Effector memory CD4-positive, alpha-beta T cell (primary cell): ENCODE data around the gene NAA16.

ENCODE experiments used
- DNase-seq, 3 donors: peaks; one replicate each; pipeline ENCODE4 v3.0.0-alpha.2; 2020
- H3K27ac ChIP-seq: 2 replicates; pipeline ENCODE4 v1.7.0; 2013; ENCODE audit warnings: mild to moderate bottlenecking, low read length, moderate library complexity; ENCODE audit not compliant: insufficient read depth, poor library complexity, severe bottlenecking
- H3K27me3 ChIP-seq: replicated peaks from 2 replicates; pipeline ENCODE4 v1.7.0; 2013; ENCODE audit warnings: mild to moderate bottlenecking, low read length; ENCODE audit not compliant: insufficient read depth, control insufficient read depth, poor library complexity, severe bottlenecking
- H3K36me3 ChIP-seq: 2 replicates; pipeline ENCODE4 v1.7.0; 2013; ENCODE audit warnings: mild to moderate bottlenecking, low read length, moderate library complexity; ENCODE audit not compliant: control insufficient read depth, insufficient read depth
- H3K4me1 ChIP-seq: 2 replicates; pipeline ENCODE4 v1.7.0; 2013; ENCODE audit warnings: low read length, mild to moderate bottlenecking; ENCODE audit not compliant: control insufficient read depth, insufficient read depth, poor library complexity, severe bottlenecking
- H3K4me3 ChIP-seq: 2 replicates; pipeline ENCODE4 v1.7.0; 2013; ENCODE audit warnings: low read length, low read depth, mild to moderate bottlenecking; ENCODE audit not compliant: insufficient read depth, poor library complexity, severe bottlenecking
- H3K9me3 ChIP-seq: 2 replicates; pipeline ENCODE4 v1.7.0; 2013; ENCODE audit warnings: mild to moderate bottlenecking, low read length, moderate library complexity; ENCODE audit not compliant: control insufficient read depth

The NAA16 gene

GRCh38 chr13:41315443-41316047 lies 4.5 kb downstream of the NAA16 start:
- H3K9me3 ChIP-seq: no peaks in the 10 kb centered on the region
- DNase-seq: no peak
- no peaks in the 10 kb centered on the region for H3K27me3 ChIP-seq
- H3K27ac ChIP-seq: no peak overlapping the region
- peaks cover 23% of the 10 kb centered on the region for H3K4me1 ChIP-seq
- no peak overlapping the region for H3K4me3 ChIP-seq
- peaks cover 3% of the 10 kb centered on the region for H3K36me3 ChIP-seq

- H3K4me3 ChIP-seq: no peak overlapping the region
- DNase-seq: no peak
- no peaks in the 10 kb centered on the region for H3K9me3 ChIP-seq
- no peaks in the 10 kb centered on the region for H3K27me3 ChIP-seq
- H3K27ac ChIP-seq: no peak overlapping the region
- H3K4me1 ChIP-seq: peaks cover 23% of the 10 kb centered on the region
- no peaks in the 10 kb centered on the region for H3K36me3 ChIP-seq
Observed at GRCh38 chr13:41317243-41317642, 6.2 kb downstream of the NAA16 start.

DNA sequence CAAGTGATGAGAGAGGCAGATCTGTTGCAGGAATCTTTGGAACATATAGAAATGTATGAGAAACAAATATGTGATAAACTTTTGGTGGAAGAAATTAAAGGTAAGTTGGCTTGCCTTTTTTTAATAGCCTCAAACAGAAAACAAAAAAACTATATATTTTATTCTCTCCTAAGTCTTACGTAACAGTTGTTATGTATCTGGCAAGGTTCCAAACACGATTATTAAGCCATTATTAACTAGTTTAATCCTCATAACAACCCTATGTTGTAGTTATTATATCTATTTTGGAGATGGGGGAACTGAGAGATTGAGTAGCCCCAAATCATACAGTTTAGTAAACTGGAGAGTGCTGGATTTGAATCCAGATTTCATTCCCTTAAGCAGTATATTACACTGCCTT lies 14.7 kb downstream of the NAA16 start:
- no peaks in the 10 kb centered on the region for H3K27me3 ChIP-seq

DNA sequence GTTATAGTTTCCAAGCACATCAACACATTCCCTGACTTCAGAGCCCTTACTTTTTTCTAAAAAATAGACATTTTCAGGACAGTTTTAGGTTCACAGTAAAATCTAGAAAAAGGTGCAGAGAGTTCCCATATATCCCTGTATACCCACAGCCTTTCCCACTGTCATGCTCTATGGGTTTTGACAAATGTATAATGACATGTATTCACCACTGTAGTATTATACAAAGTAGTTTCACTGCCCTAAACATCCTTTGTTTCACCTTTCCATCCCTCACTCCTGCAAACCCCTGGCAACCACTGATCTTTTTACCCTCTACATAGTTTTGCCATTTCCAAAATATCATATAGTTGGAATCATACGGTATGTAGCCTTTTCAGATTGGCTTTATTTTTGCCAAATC lies 15.6 kb downstream of the NAA16 start:
- Histone ChIP-seq H3K27ac (no peak overlapping the region), H3K4me3 (no peak overlapping the region), H3K9me3 (no peaks in the 10 kb centered on the region), H3K27me3 (no peaks in the 10 kb centered on the region), H3K36me3 (peaks cover 5% of the 10 kb centered on the region), H3K4me1 (peaks cover 4% of the 10 kb centered on the region)
- DNase-seq: no peak

More for the DNA sequence above, 14.7 kb downstream of the NAA16 start:
- Histone ChIP-seq H3K4me1 (peaks cover 4% of the 10 kb centered on the region), H3K27ac (no peak overlapping the region), H3K9me3 (no peaks in the 10 kb centered on the region), H3K4me3 (no peak overlapping the region), H3K36me3 (peaks cover 5% of the 10 kb centered on the region)
- no peak for DNase-seq

DNA sequence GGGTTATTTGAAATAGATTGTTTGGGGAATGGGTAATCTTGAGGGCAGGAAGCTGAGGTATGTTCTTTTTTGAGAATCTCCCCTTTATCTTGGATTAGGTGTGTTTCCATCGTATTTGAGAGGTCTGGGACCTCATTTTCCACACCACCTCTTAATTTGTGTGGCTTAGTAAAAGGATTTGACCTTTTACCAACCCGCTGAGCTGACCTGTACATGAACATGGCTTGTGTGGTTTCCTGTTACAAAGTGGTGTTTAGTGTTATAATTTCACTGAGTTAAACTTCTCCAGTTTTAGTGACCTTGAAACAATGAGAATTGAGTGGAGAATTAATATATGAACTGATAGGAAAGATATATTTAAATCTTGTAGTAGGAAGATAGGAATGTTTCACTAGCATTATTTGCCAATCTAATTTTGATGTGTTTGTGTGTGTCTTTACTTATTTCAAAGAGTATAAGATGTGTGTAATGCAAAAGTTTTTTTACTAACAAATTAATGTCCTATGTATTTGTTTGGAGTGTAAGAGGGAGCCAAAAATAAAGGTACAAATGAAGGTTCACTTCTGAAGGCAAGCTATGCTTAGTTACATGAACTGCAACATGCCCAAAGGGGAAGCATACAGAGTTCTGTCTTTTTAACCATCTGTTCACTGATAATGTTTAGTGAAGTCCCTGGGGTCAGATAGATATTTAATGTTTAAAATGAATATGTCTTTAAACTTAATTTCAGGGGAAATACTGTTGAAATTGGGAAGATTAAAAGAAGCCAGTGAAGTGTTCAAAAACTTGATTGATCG lies 17.1 kb downstream of the NAA16 start:
- Histone ChIP-seq H3K4me3 (no peak overlapping the region), H3K27ac (no peak overlapping the region), H3K4me1 (peaks cover 4% of the 10 kb centered on the region), H3K9me3 (no peaks in the 10 kb centered on the region), H3K27me3 (no peaks in the 10 kb centered on the region), H3K36me3 (peaks cover 12% of the 10 kb centered on the region)
- DNase-seq: no peak

DNA sequence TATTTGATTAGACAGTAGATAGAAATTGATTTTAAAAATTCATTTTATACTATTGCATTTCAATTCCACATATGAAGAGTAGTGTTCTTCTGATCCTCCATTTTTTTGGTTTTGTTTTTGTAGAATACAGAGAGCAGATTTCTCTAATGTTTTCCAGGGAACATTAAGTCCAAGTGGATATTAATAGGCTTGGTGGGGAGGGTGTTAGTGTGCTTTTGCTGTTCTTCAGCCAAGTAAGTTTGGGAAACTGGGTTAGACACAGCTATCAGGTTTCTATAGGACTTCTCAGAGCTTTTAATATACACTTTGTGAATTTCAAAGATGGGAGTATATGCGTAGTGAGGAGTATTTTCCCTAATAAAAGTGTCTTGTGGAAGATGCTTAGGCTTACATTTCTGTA lies 21.8 kb downstream of the NAA16 start:
- Histone ChIP-seq H3K4me1 (no peaks in the 10 kb centered on the region), H3K4me3 (no peak overlapping the region), H3K27me3 (no peaks in the 10 kb centered on the region), H3K9me3 (no peaks in the 10 kb centered on the region), H3K36me3 (peaks cover 23% of the 10 kb centered on the region), H3K27ac (no peak overlapping the region)
- DNase-seq: no peak

- peaks cover 27% of the 10 kb centered on the region for H3K36me3 ChIP-seq
- no peak overlapping the region for H3K4me3 ChIP-seq
- no peaks in the 10 kb centered on the region for H3K27me3 ChIP-seq
- no peak for DNase-seq
- no peaks in the 10 kb centered on the region for H3K9me3 ChIP-seq
- no peak overlapping the region for H3K27ac ChIP-seq
- H3K4me1 ChIP-seq: no peaks in the 10 kb centered on the region
Observed at GRCh38 chr13:41334810-41335209, 23.7 kb downstream of the NAA16 start.

GRCh38 chr13:41344358-41344757 lies 33.3 kb downstream of the NAA16 start:
- no peak overlapping the region for H3K4me3 ChIP-seq
- peaks cover 4% of the 10 kb centered on the region for H3K4me1 ChIP-seq
- no peaks in the 10 kb centered on the region for H3K27me3 ChIP-seq
- H3K9me3 ChIP-seq: no peaks in the 10 kb centered on the region
- peaks cover 13% of the 10 kb centered on the region for H3K36me3 ChIP-seq
- H3K27ac ChIP-seq: no peak overlapping the region
- DNase-seq: no peak

- H3K4me1 ChIP-seq: peaks cover 4% of the 10 kb centered on the region
- H3K27me3 ChIP-seq: no peaks in the 10 kb centered on the region
- H3K4me3 ChIP-seq: no peak overlapping the region
- no peak overlapping the region for H3K27ac ChIP-seq
- peaks cover 13% of the 10 kb centered on the region for H3K36me3 ChIP-seq
- DNase-seq: no peak
- H3K9me3 ChIP-seq: no peaks in the 10 kb centered on the region
Observed at GRCh38 chr13:41345165-41345913, 34.3 kb downstream of the NAA16 start.
